WTC11 (cell line): Measurements from ENCODE around the gene NRIP2. TPM values are rescaled to one million over a fixed set of nuclear protein-coding genes. Genes with fewer than 3 reads are reported as not detected.

Experiments used
- ATAC-seq: fragments of 200-7000 bp; cut with Tn5 transposase; 2 replicates; pipeline ENCODE4 v1.10.0; 2021; ENCODE audit warnings: mild to moderate bottlenecking, moderate library complexity
- CTCF ChIA-PET: fragments of 300-600 bp; sonication (Branson Sonifier 250); formaldehyde crosslinking; loops from one replicate; lab custom pipeline; 2021; ENCODE audit warnings: antibody characterized with exemption; lab: Charles Lee
- POLR2A ChIA-PET: fragments of 350-600 bp; sonication (Branson Sonifier 250); formaldehyde crosslinking; loops from one replicate; lab custom pipeline; 2021; ENCODE audit warnings: antibody characterized with exemption; lab: Charles Lee
- DNase-seq: peaks from one replicate; pipeline ENCODE4 v3.0.0; 2021; ENCODE audit warnings: low spot score
- H3K27ac Mint-ChIP-seq: 2 replicates; pipeline ENCODE4 v1.8.0; 2021; ENCODE audit warnings: mixed read lengths
- H3K27me3 Mint-ChIP-seq: 2 replicates; pipeline ENCODE4 v1.8.0; 2021; ENCODE audit warnings: low read depth, mild to moderate bottlenecking, moderate library complexity, mixed read lengths
- H3K36me3 Mint-ChIP-seq: 2 replicates; pipeline ENCODE4 v1.8.0; 2021; ENCODE audit warnings: mixed read lengths
- H3K4me1 Mint-ChIP-seq: 2 replicates; pipeline ENCODE4 v1.8.0; 2022; ENCODE audit warnings: mixed read lengths
- H3K4me3 Mint-ChIP-seq: 2 replicates; pipeline ENCODE4 v1.8.0; 2021; ENCODE audit warnings: mild to moderate bottlenecking, moderate library complexity, mixed read lengths
- H3K9me3 Mint-ChIP-seq: 2 replicates; pipeline ENCODE4 v1.8.0; 2021; ENCODE audit warnings: mixed read lengths
- CBFB ChIP-seq: sonication (generic); formaldehyde crosslinking; IDR thresholded peaks from 2 replicates; pipeline ENCODE4 v1.8.1; 2022; ENCODE audit warnings: mild to moderate bottlenecking, low read depth, missing genetic modification reagents
- ETV6 ChIP-seq: sonication (generic); formaldehyde crosslinking; IDR thresholded peaks from 2 replicates; pipeline ENCODE4 v1.8.1; 2022; ENCODE audit warnings: mild to moderate bottlenecking, missing genetic modification reagents
- GTF2I ChIP-seq: fragments of 250-450 bp; sonication (Bioruptor Pico); conservative IDR thresholded peaks from 2 replicates; pipeline ENCODE4 v1.4.0; 2021; ENCODE audit warnings: mild to moderate bottlenecking
- KAT7 ChIP-seq: sonication (generic); formaldehyde crosslinking; IDR thresholded peaks from 2 replicates; pipeline ENCODE4 v1.8.1; 2023; ENCODE audit warnings: missing genetic modification reagents, mild to moderate bottlenecking, borderline replicate concordance
- MXD4 ChIP-seq: fragments of 250-450 bp; sonication (Bioruptor Pico); IDR thresholded peaks from 2 replicates; pipeline ENCODE4 v1.8.0; 2021; ENCODE audit warnings: mild to moderate bottlenecking, moderate library complexity, borderline replicate concordance
- MYBL2 ChIP-seq: sonication (generic); formaldehyde crosslinking; IDR thresholded peaks from 2 replicates; pipeline ENCODE4 v1.8.1; 2023; ENCODE audit warnings: mild to moderate bottlenecking, moderate library complexity, missing genetic modification reagents
- NR1H2 ChIP-seq: sonication (generic); formaldehyde crosslinking; IDR thresholded peaks from 2 replicates; pipeline ENCODE4 v1.9.0; 2021; ENCODE audit warnings: mild to moderate bottlenecking, moderate library complexity, missing genetic modification reagents
- RELA ChIP-seq: sonication (generic); formaldehyde crosslinking; IDR thresholded peaks from 2 replicates; pipeline ENCODE4 v1.8.1; 2022; ENCODE audit warnings: missing genetic modification reagents, mild to moderate bottlenecking, borderline replicate concordance
- SOX15 ChIP-seq: fragments of 250-450 bp; sonication (Bioruptor Pico); IDR thresholded peaks from 2 replicates; pipeline ENCODE4 v1.9.0; 2021; ENCODE audit warnings: mild to moderate bottlenecking
- TCF7 ChIP-seq: sonication (generic); formaldehyde crosslinking; IDR thresholded peaks from 2 replicates; pipeline ENCODE4 v1.8.0; 2022; ENCODE audit warnings: mild to moderate bottlenecking, low read depth, missing genetic modification reagents, moderate library complexity
- TEAD1 ChIP-seq: sonication (generic); formaldehyde crosslinking; IDR thresholded peaks from 2 replicates; pipeline ENCODE4 v1.8.0; 2022; ENCODE audit warnings: mild to moderate bottlenecking, missing genetic modification reagents
- ZNF423 ChIP-seq: fragments of 250-450 bp; sonication (Bioruptor Pico); IDR thresholded peaks from 2 replicates; pipeline ENCODE4 v2.1.2; 2022; ENCODE audit warnings: mild to moderate bottlenecking, moderate library complexity
- total RNA-seq: library from RNA; stranded (reverse); gene quantifications from 3 replicates; pipeline ENCODE4 v1.2.3, GENCODE V29; 2021
- TF ChIP-seq, protein P1 (sequence below): sonication (generic); formaldehyde crosslinking; conservative IDR thresholded peaks from 2 replicates; pipeline ENCODE4 v1.8.1; 2023; ENCODE audit warnings: mild to moderate bottlenecking, low read depth, missing genetic modification reagents, moderate library complexity
- TF ChIP-seq, protein P2 (sequence below): fragments of 250-450 bp; sonication (Bioruptor Pico); IDR thresholded peaks from 2 replicates; pipeline ENCODE4 v2.1.2; 2022; ENCODE audit warnings: mild to moderate bottlenecking, moderate library complexity
- TF ChIP-seq, protein P3 (sequence below): sonication (generic); formaldehyde crosslinking; IDR thresholded peaks from 2 replicates; pipeline ENCODE4 v1.8.0; 2023; ENCODE audit warnings: missing genetic modification reagents, mild to moderate bottlenecking, borderline replicate concordance
- TF ChIP-seq, protein P4 (sequence below): sonication (generic); formaldehyde crosslinking; IDR thresholded peaks from 2 replicates; pipeline ENCODE4 v1.8.1; 2023; ENCODE audit warnings: mild to moderate bottlenecking, missing genetic modification reagents
- TF ChIP-seq, protein P5 (sequence below): sonication (generic); formaldehyde crosslinking; IDR thresholded peaks from 2 replicates; pipeline ENCODE4 v1.8.1; 2023; ENCODE audit warnings: mild to moderate bottlenecking, missing genetic modification reagents, borderline replicate concordance
- TF ChIP-seq, protein P6 (sequence below): sonication (generic); formaldehyde crosslinking; IDR thresholded peaks from 2 replicates; pipeline ENCODE4 v1.8.1; 2022; ENCODE audit warnings: missing genetic modification reagents, borderline replicate concordance
- TF ChIP-seq, protein P7 (sequence below): fragments of 250-450 bp; sonication (Bioruptor Pico); IDR thresholded peaks from 2 replicates; pipeline ENCODE4 v1.8.0; 2021; ENCODE audit warnings: mild to moderate bottlenecking

The NRIP2 gene
- total RNA-seq, 1 experiment from 2014 or later: not detected

DNA sequence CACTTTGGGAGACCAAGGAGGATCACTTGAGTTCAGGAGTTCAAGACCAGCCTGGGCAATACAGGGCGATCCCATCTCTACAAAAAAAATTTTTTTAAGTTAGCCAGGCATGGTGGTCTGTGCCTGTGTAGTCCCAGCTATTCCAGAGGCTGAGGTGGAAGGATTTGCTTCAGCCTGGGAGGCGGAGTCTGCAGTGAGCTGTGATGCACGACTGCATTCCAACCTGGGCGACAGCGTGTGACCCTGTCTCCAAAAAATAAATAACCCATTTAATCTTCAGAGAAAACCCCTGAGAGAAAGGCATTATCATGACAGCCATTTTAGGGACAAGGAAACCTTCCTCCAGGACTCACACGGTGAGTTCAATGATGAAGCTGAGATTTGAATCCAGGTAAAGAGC lies 43.7 kb downstream of the NRIP2 start:
- Mint-ChIP-seq H3K9me3 (no peaks in the 10 kb centered on the region), H3K27me3 (0 out of 2 replicates have a peak, but pooled peaks cover 2% of the 10 kb centered on the region), H3K36me3 (0 out of 2 replicates have a peak, but pooled peaks cover under 1% of the 10 kb centered on the region)
- POLR2A ChIA-PET: interaction anchor here (0.7 kb wide), 1 partner anchor 20 kb away, joined by 3 read pairs; no protein-coding TSS in a partner anchor
- CTCF ChIA-PET: interaction anchor here (0.6 to 3.2 kb wide), 5 partner anchors 15 to 100 kb away, joined by 3 to 11 read pairs (median 3); no protein-coding TSS in a partner anchor
- no peak for DNase-seq
- TF ChIP-seq TCF7 (CRISPR knock-in tag): no peak
- TF ChIP-seq, protein P1, sequence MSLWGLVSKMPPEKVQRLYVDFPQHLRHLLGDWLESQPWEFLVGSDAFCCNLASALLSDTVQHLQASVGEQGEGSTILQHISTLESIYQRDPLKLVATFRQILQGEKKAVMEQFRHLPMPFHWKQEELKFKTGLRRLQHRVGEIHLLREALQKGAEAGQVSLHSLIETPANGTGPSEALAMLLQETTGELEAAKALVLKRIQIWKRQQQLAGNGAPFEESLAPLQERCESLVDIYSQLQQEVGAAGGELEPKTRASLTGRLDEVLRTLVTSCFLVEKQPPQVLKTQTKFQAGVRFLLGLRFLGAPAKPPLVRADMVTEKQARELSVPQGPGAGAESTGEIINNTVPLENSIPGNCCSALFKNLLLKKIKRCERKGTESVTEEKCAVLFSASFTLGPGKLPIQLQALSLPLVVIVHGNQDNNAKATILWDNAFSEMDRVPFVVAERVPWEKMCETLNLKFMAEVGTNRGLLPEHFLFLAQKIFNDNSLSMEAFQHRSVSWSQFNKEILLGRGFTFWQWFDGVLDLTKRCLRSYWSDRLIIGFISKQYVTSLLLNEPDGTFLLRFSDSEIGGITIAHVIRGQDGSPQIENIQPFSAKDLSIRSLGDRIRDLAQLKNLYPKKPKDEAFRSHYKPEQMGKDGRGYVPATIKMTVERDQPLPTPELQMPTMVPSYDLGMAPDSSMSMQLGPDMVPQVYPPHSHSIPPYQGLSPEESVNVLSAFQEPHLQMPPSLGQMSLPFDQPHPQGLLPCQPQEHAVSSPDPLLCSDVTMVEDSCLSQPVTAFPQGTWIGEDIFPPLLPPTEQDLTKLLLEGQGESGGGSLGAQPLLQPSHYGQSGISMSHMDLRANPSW (CRISPR knock-in tag): no peak
- TF ChIP-seq, protein P2, sequence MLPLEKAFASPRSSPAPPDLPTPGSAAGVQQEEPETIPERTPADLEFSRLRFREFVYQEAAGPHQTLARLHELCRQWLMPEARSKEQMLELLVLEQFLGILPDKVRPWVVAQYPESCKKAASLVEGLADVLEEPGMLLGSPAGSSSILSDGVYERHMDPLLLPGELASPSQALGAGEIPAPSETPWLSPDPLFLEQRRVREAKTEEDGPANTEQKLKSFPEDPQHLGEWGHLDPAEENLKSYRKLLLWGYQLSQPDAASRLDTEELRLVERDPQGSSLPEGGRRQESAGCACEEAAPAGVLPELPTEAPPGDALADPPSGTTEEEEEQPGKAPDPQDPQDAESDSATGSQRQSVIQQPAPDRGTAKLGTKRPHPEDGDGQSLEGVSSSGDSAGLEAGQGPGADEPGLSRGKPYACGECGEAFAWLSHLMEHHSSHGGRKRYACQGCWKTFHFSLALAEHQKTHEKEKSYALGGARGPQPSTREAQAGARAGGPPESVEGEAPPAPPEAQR: no peak
- TF ChIP-seq, protein P3, sequence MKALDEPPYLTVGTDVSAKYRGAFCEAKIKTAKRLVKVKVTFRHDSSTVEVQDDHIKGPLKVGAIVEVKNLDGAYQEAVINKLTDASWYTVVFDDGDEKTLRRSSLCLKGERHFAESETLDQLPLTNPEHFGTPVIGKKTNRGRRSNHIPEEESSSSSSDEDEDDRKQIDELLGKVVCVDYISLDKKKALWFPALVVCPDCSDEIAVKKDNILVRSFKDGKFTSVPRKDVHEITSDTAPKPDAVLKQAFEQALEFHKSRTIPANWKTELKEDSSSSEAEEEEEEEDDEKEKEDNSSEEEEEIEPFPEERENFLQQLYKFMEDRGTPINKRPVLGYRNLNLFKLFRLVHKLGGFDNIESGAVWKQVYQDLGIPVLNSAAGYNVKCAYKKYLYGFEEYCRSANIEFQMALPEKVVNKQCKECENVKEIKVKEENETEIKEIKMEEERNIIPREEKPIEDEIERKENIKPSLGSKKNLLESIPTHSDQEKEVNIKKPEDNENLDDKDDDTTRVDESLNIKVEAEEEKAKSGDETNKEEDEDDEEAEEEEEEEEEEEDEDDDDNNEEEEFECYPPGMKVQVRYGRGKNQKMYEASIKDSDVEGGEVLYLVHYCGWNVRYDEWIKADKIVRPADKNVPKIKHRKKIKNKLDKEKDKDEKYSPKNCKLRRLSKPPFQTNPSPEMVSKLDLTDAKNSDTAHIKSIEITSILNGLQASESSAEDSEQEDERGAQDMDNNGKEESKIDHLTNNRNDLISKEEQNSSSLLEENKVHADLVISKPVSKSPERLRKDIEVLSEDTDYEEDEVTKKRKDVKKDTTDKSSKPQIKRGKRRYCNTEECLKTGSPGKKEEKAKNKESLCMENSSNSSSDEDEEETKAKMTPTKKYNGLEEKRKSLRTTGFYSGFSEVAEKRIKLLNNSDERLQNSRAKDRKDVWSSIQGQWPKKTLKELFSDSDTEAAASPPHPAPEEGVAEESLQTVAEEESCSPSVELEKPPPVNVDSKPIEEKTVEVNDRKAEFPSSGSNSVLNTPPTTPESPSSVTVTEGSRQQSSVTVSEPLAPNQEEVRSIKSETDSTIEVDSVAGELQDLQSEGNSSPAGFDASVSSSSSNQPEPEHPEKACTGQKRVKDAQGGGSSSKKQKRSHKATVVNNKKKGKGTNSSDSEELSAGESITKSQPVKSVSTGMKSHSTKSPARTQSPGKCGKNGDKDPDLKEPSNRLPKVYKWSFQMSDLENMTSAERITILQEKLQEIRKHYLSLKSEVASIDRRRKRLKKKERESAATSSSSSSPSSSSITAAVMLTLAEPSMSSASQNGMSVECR: no peak
- no peak for TF ChIP-seq MYBL2 (CRISPR knock-in tag)
- no peak for TF ChIP-seq TEAD1
- TF ChIP-seq, protein P4, sequence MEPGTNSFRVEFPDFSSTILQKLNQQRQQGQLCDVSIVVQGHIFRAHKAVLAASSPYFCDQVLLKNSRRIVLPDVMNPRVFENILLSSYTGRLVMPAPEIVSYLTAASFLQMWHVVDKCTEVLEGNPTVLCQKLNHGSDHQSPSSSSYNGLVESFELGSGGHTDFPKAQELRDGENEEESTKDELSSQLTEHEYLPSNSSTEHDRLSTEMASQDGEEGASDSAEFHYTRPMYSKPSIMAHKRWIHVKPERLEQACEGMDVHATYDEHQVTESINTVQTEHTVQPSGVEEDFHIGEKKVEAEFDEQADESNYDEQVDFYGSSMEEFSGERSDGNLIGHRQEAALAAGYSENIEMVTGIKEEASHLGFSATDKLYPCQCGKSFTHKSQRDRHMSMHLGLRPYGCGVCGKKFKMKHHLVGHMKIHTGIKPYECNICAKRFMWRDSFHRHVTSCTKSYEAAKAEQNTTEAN: no peak
- TF ChIP-seq SOX15 (CRISPR knock-in tag): no peak
- no peak for TF ChIP-seq ETV6 (CRISPR knock-in tag)
- no peak for TF ChIP-seq CBFB (CRISPR knock-in tag)
- TF ChIP-seq KAT7 (CRISPR knock-in tag): no peak
- TF ChIP-seq, all 79 proteins: peak for 0
- Mint-ChIP-seq H3K27ac (no peak overlapping the region), H3K4me3 (no peak overlapping the region), H3K4me1 (peaks cover 22% of the 10 kb centered on the region)
- ATAC-seq: no peak

DNA sequence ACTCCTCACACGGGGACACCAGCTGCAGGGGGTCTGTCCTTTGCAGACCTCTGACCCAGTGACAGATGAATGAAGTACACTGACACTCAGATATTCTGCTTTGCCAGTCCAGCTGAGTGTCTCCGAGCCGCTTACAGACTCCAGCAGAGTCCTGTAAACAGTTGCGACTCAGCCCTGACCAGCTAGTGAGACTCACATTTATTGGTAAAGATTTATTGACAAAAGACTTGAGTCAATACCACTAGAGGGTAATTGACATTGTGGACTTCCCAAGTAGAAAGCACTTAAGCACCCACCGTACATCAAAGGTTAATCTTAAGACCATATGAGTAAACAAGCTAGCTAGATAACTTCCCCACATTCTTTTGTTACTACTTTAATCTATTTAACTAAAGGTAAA lies 49.8 kb downstream of the NRIP2 start:
- CTCF ChIA-PET: interaction anchor here (0.9 to 4.7 kb wide), 13 partner anchors 11 to 288 kb away, joined by 3 to 113 read pairs (median 7); no protein-coding TSS in a partner anchor
- Mint-ChIP-seq H3K4me1 (peaks cover 8% of the 10 kb centered on the region), H3K27me3 (peaks cover 20% of the 10 kb centered on the region), H3K36me3 (no peaks in the 10 kb centered on the region), H3K27ac (no peak overlapping the region), H3K4me3 (no peak overlapping the region), H3K9me3 (no peaks in the 10 kb centered on the region)
- POLR2A ChIA-PET: no interaction called here
- no peak for ATAC-seq
- no peak for DNase-seq
- no peak for TF ChIP-seq MXD4 (CRISPR knock-in tag)
- TF ChIP-seq, protein P5, sequence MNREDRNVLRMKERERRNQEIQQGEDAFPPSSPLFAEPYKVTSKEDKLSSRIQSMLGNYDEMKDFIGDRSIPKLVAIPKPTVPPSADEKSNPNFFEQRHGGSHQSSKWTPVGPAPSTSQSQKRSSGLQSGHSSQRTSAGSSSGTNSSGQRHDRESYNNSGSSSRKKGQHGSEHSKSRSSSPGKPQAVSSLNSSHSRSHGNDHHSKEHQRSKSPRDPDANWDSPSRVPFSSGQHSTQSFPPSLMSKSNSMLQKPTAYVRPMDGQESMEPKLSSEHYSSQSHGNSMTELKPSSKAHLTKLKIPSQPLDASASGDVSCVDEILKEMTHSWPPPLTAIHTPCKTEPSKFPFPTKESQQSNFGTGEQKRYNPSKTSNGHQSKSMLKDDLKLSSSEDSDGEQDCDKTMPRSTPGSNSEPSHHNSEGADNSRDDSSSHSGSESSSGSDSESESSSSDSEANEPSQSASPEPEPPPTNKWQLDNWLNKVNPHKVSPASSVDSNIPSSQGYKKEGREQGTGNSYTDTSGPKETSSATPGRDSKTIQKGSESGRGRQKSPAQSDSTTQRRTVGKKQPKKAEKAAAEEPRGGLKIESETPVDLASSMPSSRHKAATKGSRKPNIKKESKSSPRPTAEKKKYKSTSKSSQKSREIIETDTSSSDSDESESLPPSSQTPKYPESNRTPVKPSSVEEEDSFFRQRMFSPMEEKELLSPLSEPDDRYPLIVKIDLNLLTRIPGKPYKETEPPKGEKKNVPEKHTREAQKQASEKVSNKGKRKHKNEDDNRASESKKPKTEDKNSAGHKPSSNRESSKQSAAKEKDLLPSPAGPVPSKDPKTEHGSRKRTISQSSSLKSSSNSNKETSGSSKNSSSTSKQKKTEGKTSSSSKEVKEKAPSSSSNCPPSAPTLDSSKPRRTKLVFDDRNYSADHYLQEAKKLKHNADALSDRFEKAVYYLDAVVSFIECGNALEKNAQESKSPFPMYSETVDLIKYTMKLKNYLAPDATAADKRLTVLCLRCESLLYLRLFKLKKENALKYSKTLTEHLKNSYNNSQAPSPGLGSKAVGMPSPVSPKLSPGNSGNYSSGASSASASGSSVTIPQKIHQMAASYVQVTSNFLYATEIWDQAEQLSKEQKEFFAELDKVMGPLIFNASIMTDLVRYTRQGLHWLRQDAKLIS (CRISPR knock-in tag): no peak
- TF ChIP-seq, protein P6, sequence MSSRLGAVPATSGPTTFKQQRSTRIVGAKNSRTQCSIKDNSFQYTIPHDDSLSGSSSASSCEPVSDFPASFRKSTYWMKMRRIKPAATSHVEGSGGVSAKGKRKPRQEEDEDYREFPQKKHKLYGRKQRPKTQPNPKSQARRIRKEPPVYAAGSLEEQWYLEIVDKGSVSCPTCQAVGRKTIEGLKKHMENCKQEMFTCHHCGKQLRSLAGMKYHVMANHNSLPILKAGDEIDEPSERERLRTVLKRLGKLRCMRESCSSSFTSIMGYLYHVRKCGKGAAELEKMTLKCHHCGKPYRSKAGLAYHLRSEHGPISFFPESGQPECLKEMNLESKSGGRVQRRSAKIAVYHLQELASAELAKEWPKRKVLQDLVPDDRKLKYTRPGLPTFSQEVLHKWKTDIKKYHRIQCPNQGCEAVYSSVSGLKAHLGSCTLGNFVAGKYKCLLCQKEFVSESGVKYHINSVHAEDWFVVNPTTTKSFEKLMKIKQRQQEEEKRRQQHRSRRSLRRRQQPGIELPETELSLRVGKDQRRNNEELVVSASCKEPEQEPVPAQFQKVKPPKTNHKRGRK (CRISPR knock-in tag): no peak
- TF ChIP-seq, protein P7, sequence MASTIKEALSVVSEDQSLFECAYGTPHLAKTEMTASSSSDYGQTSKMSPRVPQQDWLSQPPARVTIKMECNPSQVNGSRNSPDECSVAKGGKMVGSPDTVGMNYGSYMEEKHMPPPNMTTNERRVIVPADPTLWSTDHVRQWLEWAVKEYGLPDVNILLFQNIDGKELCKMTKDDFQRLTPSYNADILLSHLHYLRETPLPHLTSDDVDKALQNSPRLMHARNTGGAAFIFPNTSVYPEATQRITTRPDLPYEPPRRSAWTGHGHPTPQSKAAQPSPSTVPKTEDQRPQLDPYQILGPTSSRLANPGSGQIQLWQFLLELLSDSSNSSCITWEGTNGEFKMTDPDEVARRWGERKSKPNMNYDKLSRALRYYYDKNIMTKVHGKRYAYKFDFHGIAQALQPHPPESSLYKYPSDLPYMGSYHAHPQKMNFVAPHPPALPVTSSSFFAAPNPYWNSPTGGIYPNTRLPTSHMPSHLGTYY (CRISPR knock-in tag): no peak
- no peak for TF ChIP-seq NR1H2
- TF ChIP-seq RELA: no peak
- no peak for TF ChIP-seq GTF2I (CRISPR knock-in tag)
- no peak for TF ChIP-seq ZNF423 (CRISPR knock-in tag)
